Measurements from ENCODE around the gene SCAMP2. TPM values are rescaled to one million over a fixed set of nuclear protein-coding genes. Genes with fewer than 3 reads are reported as not detected.

SCAMP2 gene
- total and polyA plus RNA-seq, 2 donors (not counting 1 experiment from before 2014, with no cell fraction given) = 85.1 to 105 TPM

- intact Hi-C loops (cut with micrococcal nuclease) = loop anchor here (1.0 to 5.0 kb wide), 6 partner anchors 11 to 194 kb away; partner anchors contain the start of genes COX5A, EDC3, FAM219B and SCAMP2
- H2AFZ ChIP-seq (ENCODE audit: insufficient read depth, low read depth, low read length, poor library complexity, severe bottlenecking) = peak within 1 kb of the TSS; percentile 99
- peak within 1 kb of the TSS; percentile 74 to 77 for H3K27ac ChIP-seq (ENCODE audit: low read length in 2 of 2)
- ATAC-seq (ENCODE audit: low read depth) (peak; percentile 99), DNase-seq (peak; percentile 87)
- no peaks in the 10 kb centered on the region for H4K20me1 ChIP-seq (ENCODE audit: control insufficient read depth, insufficient read depth, low read length, poor library complexity, severe bottlenecking)
- H3K4me2 ChIP-seq (replicated peaks; ENCODE audit: low read depth, low read length, poor library complexity, severe bottlenecking) = peak within 1 kb of the TSS; percentile 97
- H3K9ac ChIP-seq (ENCODE audit: low read length) = peak within 1 kb of the TSS; percentile 92
- CTCF ChIA-PET = interaction anchor here (0.6 to 2.9 kb wide), 7 partner anchors 12 to 113 kb away, joined by 3 to 12 read pairs (median 4); partner anchors contain the start of gene ULK3
- peak within 1 kb of the TSS; percentile 93 for H3K4me3 Mint-ChIP-seq
- H3K27me3 ChIP-seq (replicated peaks in 1 of 4; ENCODE audit: control extremely low read depth in 1 of 4, control insufficient read depth in 3 of 4, insufficient read depth in 4 of 4, low read length in 3 of 4) = no peaks in the 10 kb centered on the region
- no peaks in the 10 kb centered on the region for H3K27me3 Mint-ChIP-seq
- TF ChIP-seq EZH2 (IDR thresholded peaks at IDR 0.05; ENCODE audit: borderline replicate concordance, insufficient read depth, low read depth, low read length, poor library complexity, severe bottlenecking) (no peak), CTCF (IDR thresholded peaks at IDR 0.05) (no peak)
- peak within 1 kb of the TSS; percentile 74 for H3K27ac Mint-ChIP-seq
- peaks cover 25 to 38% of the 10 kb centered on the region in 2 donors for H3K4me1 ChIP-seq (ENCODE audit: control insufficient read depth in 2 of 2, insufficient read depth in 2 of 2, low read length in 2 of 2)
- peaks cover 16% of the 10 kb centered on the region for H3K79me2 ChIP-seq (ENCODE audit: control insufficient read depth, insufficient read depth, low read length)
- no peaks in the 10 kb centered on the region for H3K9me3 ChIP-seq (ENCODE audit: control extremely low read depth in 1 of 3, control insufficient read depth in 2 of 3, insufficient read depth in 1 of 3, low read length in 2 of 3)
- peaks cover 39% of the 10 kb centered on the region for H3K4me1 Mint-ChIP-seq
- peaks cover 0 to 6% of the 10 kb centered on the region in 2 experiments for H3K36me3 ChIP-seq (replicated peaks in 1 of 2; ENCODE audit: control extremely low read depth in 1 of 2, control insufficient read depth in 1 of 2, extremely low read depth in 1 of 2, insufficient read depth in 2 of 2, low read length in 1 of 2)
- peak within 1 kb of the TSS; percentile 53 to 94 (median 87) for H3K4me3 ChIP-seq (ENCODE audit: control extremely low read depth in 1 of 5, extremely low read depth in 1 of 5, insufficient read depth in 1 of 5, low read depth in 2 of 5, low read length in 4 of 5)
- POLR2A ChIA-PET = interaction anchor here (1.0 to 2.1 kb wide), 5 partner anchors 10 to 96 kb away, joined by 3 to 8 read pairs (median 4); partner anchors contain the start of gene FAM219B
- no peaks in the 10 kb centered on the region for H3K9me3 Mint-ChIP-seq (ENCODE audit: insufficient read depth)
- WGBS (ENCODE audit: insufficient coverage) = 3% methylated on average over 47 of the region's 47 CpGs
Measured at GRCh38 chr15:74889883-74890664, 16.9 kb upstream of the SCAMP2 start, which contains the start of gene MPI. MPI (plus strand) TSS chr15:74890042; CDS start chr15:74890074, 32 bp downstream.

All from B cell (primary cell).